IMR-90 (cell line): Measurements from ENCODE around the gene KIAA0319L. TPM values are rescaled to one million over a fixed set of nuclear protein-coding genes. Genes with fewer than 3 reads are reported as not detected.

ENCODE experiments used
- ATAC-seq: fragments of 200-7000 bp; cut with Tn5 transposase; 2 replicates; pipeline ENCODE4 v1.9.1; 2020; ENCODE audit warnings: low read depth, mild to moderate bottlenecking, moderate library complexity
- BruUV-seq: library from RNA; stranded (reverse); fragments of 400-500 nt; replicated peaks from 2 replicates; lab custom pipeline; 2021; lab: Mats Ljungman, UMichigan
- CTCF ChIA-PET: fragments of 300-600 bp; formaldehyde crosslinking; extraction: SDS; loops from one replicate; lab custom pipeline; 2021; ENCODE audit warnings: antibody characterized with exemption; lab: Yijun Ruan, JAX
- POLR2A ChIA-PET: fragments of 300-600 bp; sonication (Branson Sonifier 250); formaldehyde crosslinking; loops from one replicate; lab custom pipeline; 2022; ENCODE audit warnings: antibody characterized with exemption; ENCODE audit not compliant: unreplicated experiment; lab: Charles Lee
- DNase-seq: peaks from one replicate; pipeline ENCODE4 v3.0.0; 2013
- H2AFZ ChIP-seq: replicated peaks from 2 replicates; pipeline ENCODE3; 2013; ENCODE audit warnings: low read length, mild to moderate bottlenecking; ENCODE audit not compliant: poor library complexity
- H2AK5ac ChIP-seq: 2 replicates; pipeline ENCODE4 v1.6.1; 2013; ENCODE audit warnings: low read depth, low read length, inconsistent platforms
- H2AK9ac ChIP-seq: replicated peaks from 2 replicates; pipeline ENCODE3; 2013; ENCODE audit warnings: mild to moderate bottlenecking, low read depth, low read length, moderate library complexity; ENCODE audit not compliant: poor library complexity
- H2BK120ac ChIP-seq: 2 replicates; pipeline ENCODE4 v1.6.1; 2013; ENCODE audit warnings: low read depth, low read length, inconsistent platforms
- H2BK15ac ChIP-seq: 3 replicates; pipeline ENCODE4 v1.6.1; 2013; ENCODE audit warnings: low read depth, low read length, inconsistent platforms
- H2BK20ac ChIP-seq: 2 replicates; pipeline ENCODE4 v1.6.1; 2013; ENCODE audit warnings: low read depth, mild to moderate bottlenecking, inconsistent platforms, low read length, moderate library complexity
- H2BK5ac ChIP-seq: 2 replicates; pipeline ENCODE4 v1.6.1; 2013; ENCODE audit warnings: mild to moderate bottlenecking, low read depth, low read length, inconsistent platforms; ENCODE audit not compliant: poor library complexity, severe bottlenecking
- H3K14ac ChIP-seq: replicated peaks from 2 replicates; pipeline ENCODE4 v1.6.1; 2013; ENCODE audit warnings: low read depth, low read length, inconsistent platforms
- H3K18ac ChIP-seq: 2 replicates; pipeline ENCODE4 v1.6.1; 2013; ENCODE audit warnings: low read depth, low read length, control low read depth
- H3K23ac ChIP-seq: 2 replicates; pipeline ENCODE4 v1.6.1; 2013; ENCODE audit warnings: low read depth, low read length, inconsistent platforms
- H3K27ac ChIP-seq: 2 replicates; pipeline ENCODE4 v1.5.1; 2013; ENCODE audit warnings: mild to moderate bottlenecking, control low read depth, low read length; ENCODE audit not compliant: insufficient read depth
- H3K27me3 ChIP-seq: 2 replicates; pipeline ENCODE4 v1.6.1; 2013; ENCODE audit warnings: low read length; ENCODE audit not compliant: control insufficient read depth, insufficient read depth
- H3K36me3 ChIP-seq: 2 replicates; pipeline ENCODE4 v1.6.1; 2013; ENCODE audit warnings: low read length, mixed read lengths; ENCODE audit not compliant: control insufficient read depth, insufficient read depth
- H3K4ac ChIP-seq: 2 replicates; pipeline ENCODE4 v1.6.1; 2013; ENCODE audit warnings: low read depth, low read length, inconsistent platforms
- H3K4me1 ChIP-seq: 2 replicates; pipeline ENCODE4 v1.6.1; 2013; ENCODE audit warnings: low read length, mixed read lengths; ENCODE audit not compliant: control insufficient read depth, insufficient read depth
- H3K4me2 ChIP-seq: 2 replicates; pipeline ENCODE4 v1.6.1; 2013; ENCODE audit warnings: low read depth, mild to moderate bottlenecking, control low read depth, low read length, moderate library complexity
- H3K4me3 ChIP-seq: 2 replicates; pipeline ENCODE4 v1.5.1; 2013; ENCODE audit warnings: low read depth, mild to moderate bottlenecking, control low read depth, low read length, moderate library complexity; ENCODE audit not compliant: insufficient read depth
- H3K56ac ChIP-seq: 2 replicates; pipeline ENCODE4 v1.6.1; 2013; ENCODE audit warnings: low read length, inconsistent platforms; ENCODE audit not compliant: insufficient read depth; ENCODE audit errors: extremely low read depth
- H3K79me1 ChIP-seq, 2 experiments: 2 replicates each; pipeline ENCODE4 v1.6.1; 2013; ENCODE audit warnings: low read length in 2 of 2, inconsistent platforms in 1 of 2, low read depth in 1 of 2
- H3K9ac ChIP-seq: 2 replicates; pipeline ENCODE4 v1.6.1; 2013; ENCODE audit warnings: low read depth, low read length, control low read depth
- H3K9me1 ChIP-seq: 2 replicates; pipeline ENCODE4 v1.6.1; 2013; ENCODE audit warnings: low read length, inconsistent platforms; ENCODE audit not compliant: insufficient read depth
- H3K9me3 ChIP-seq: 2 replicates; pipeline ENCODE4 v1.6.1; 2013; ENCODE audit warnings: low read length; ENCODE audit not compliant: control insufficient read depth, insufficient read depth
- H4K20me1 ChIP-seq: 2 replicates; pipeline ENCODE4 v1.6.1; 2013; ENCODE audit warnings: low read length, inconsistent platforms; ENCODE audit not compliant: insufficient read depth
- H4K5ac ChIP-seq: 2 replicates; pipeline ENCODE4 v1.6.1; 2013; ENCODE audit warnings: mild to moderate bottlenecking, low read depth, low read length, control low read depth
- H4K8ac ChIP-seq, 2 experiments: 2 replicates each; pipeline ENCODE4 v1.6.1; 2013; ENCODE audit warnings: low read depth in 2 of 2, low read length in 2 of 2, control low read depth in 1 of 2, inconsistent platforms in 1 of 2
- H4K91ac ChIP-seq: 2 replicates; pipeline ENCODE4 v1.6.1; 2013; ENCODE audit warnings: low read depth, low read length, inconsistent platforms; ENCODE audit not compliant: insufficient read depth
- BHLHE40 ChIP-seq: fragments of 150-350 bp; IDR thresholded peaks from 2 replicates; pipeline ENCODE4 v1.6.1; 2016; ENCODE audit warnings: mild to moderate bottlenecking, low read depth, low read length
- CEBPB ChIP-seq: IDR thresholded peaks from 2 replicates; pipeline ENCODE4 v1.6.1; 2012; ENCODE audit warnings: low read depth, low read length, improper control_type of control experiment
- MAZ ChIP-seq: IDR thresholded peaks from 2 replicates; pipeline ENCODE4 v1.6.1; 2012; ENCODE audit warnings: low read depth, mild to moderate bottlenecking, low read length, improper control_type of control experiment, moderate library complexity, borderline replicate concordance
- MXI1 ChIP-seq: IDR thresholded peaks from 2 replicates; pipeline ENCODE4 v1.6.1; 2012; ENCODE audit warnings: low read depth, mild to moderate bottlenecking, low read length, moderate library complexity, borderline replicate concordance
- RAD21 ChIP-seq: IDR thresholded peaks from 2 replicates; pipeline ENCODE4 v1.6.1; 2012; ENCODE audit warnings: low read length, improper control_type of control experiment
- RFX5 ChIP-seq: IDR thresholded peaks from 2 replicates; pipeline ENCODE4 v1.8.0; 2012; ENCODE audit warnings: low read depth, mild to moderate bottlenecking, low read length, moderate library complexity
- WGBS, 2 experiments: methylation state at CpG; one replicate each; pipeline versions ENCODE4 v1.1.5 to v1.1.7; 2013; ENCODE audit warnings: missing lambda C conversion rate in 2 of 2; ENCODE audit not compliant: insufficient read length in 1 of 2; ENCODE audit errors: extremely low coverage in 2 of 2; 5-methylcytosine and 5-hydroxymethylcytosine counted together
- dilution Hi-C: fragments of 300-500 bp; cut with HindIII; formaldehyde crosslinking; loops from one replicate; pipeline ENCODE4 v1.14.3; 2018; ENCODE audit warnings: low sequenced_read_pairs; ENCODE audit not compliant: unreplicated experiment
- in situ Hi-C: fragments of 300-500 bp; cut with MboI; formaldehyde crosslinking; loops from 3 replicates; pipeline ENCODE4 v1.14.3; 2019; ENCODE audit warnings: low sequenced_read_pairs, inconsistent platforms, mixed read lengths
- intact Hi-C: fragments of 100-400 bp; cut with micrococcal nuclease; formaldehyde crosslinking; loops from 2 replicates; pipeline ENCODE4 v1.10.0; 2022
- polyA plus RNA-seq, 3 experiments: library from polyadenylated mRNA; depleted of rRNA; stranded (reverse); fragments of >200 nt; gene quantifications; 2 replicates each; pipeline ENCODE4 v1.2.3, GENCODE V29; 2012; ENCODE audit warnings: low replicate concordance in 1 of 3
- total RNA-seq: library from RNA; depleted of rRNA; stranded (reverse); fragments of >200 nt; gene quantifications from 2 replicates; pipeline ENCODE4 v1.2.3, GENCODE V29; 2012

KIAA0319L gene
- total and polyA plus RNA-seq, 2 of the 4 experiments (the other 2 are of a cell fraction): 38.0 to 49.8 TPM

- peak overlapping the region; percentile 62 for H2BK20ac ChIP-seq
- ATAC-seq: peak; percentile 33
- H3K27me3 ChIP-seq: no peaks in the 10 kb centered on the region
- peaks cover 24% of the 10 kb centered on the region for H3K9me1 ChIP-seq
- H3K9ac ChIP-seq: peak overlapping the region; percentile 2; the same call in 1 of the 2 replicates
- no peak for DNase-seq
- peak overlapping the region; percentile 20 for H2AK9ac ChIP-seq
- H3K18ac ChIP-seq: peak overlapping the region; percentile 86
- H3K4me1 ChIP-seq: peaks cover 23% of the 10 kb centered on the region
- peak overlapping the region; percentile 39 for H2BK120ac ChIP-seq
- H4K5ac ChIP-seq: no peak overlapping the region; the same call in none of the 2 replicates
- H3K4me3 ChIP-seq: no peak overlapping the region
- H2BK5ac ChIP-seq: peak overlapping the region; percentile 69
- no peak overlapping the region for H2AFZ ChIP-seq
- H3K56ac ChIP-seq: no peak overlapping the region; the same call in 1 of the 2 replicates
- intact Hi-C loops: loop anchor here (2.0 kb wide), 1 partner anchor 84 kb away; no protein-coding TSS in a partner anchor
- H4K91ac ChIP-seq: peak overlapping the region; percentile 57
- peak overlapping the region; percentile 66; the same call in 2 of the 3 replicates for H2BK15ac ChIP-seq
- peak overlapping the region in 1 of 2 experiments; percentile 11; a peak in 3 of 4 replicates for H4K8ac ChIP-seq
- TF ChIP-seq MXI1 (no peak), MAZ (no peak), RAD21 (no peak), RFX5 (no peak), BHLHE40 (no peak), CEBPB (peak; percentile 42; the same call in 1 of the 2 replicates)
- H4K20me1 ChIP-seq: peaks cover 21% of the 10 kb centered on the region; the same call in 1 of the 2 replicates
- no peaks in the 10 kb centered on the region for H3K9me3 ChIP-seq
- H3K27ac ChIP-seq: peak overlapping the region; percentile 81; the same call in 1 of the 2 replicates
- WGBS, 2 experiments: no CpG with 5 or more reads among the region's 6 CpGs
- dilution Hi-C loops: no loop called here
- no TSS peak for BruUV-seq
- peak overlapping the region; percentile 79; the same call in 1 of the 2 replicates for H2AK5ac ChIP-seq
- H3K4me2 ChIP-seq: peak overlapping the region; percentile 70
- peaks cover 1% of the 10 kb centered on the region; the same call in 1 of the 2 replicates for H3K36me3 ChIP-seq
- H3K4ac ChIP-seq: peak overlapping the region; percentile 84
- in situ Hi-C loops: no loop called here
- peak overlapping the region; percentile 79 for H3K23ac ChIP-seq
- POLR2A ChIA-PET: no interaction called here
- H3K79me1 ChIP-seq: peaks cover 39 to 64% of the 10 kb centered on the region in 2 experiments
- CTCF ChIA-PET: interaction anchor here (0.6 to 3.7 kb wide), 2 partner anchors 30 to 88 kb away, joined by 5 to 12 read pairs; no protein-coding TSS in a partner anchor
- H3K14ac ChIP-seq: peak overlapping the region; percentile 72
Observed at GRCh38 chr1:35539073-35539823, 18.0 kb downstream of the KIAA0319L start.
